H9 (cell line): ENCODE measurements around the gene ERMP1. TPM values are rescaled to one million over a fixed set of nuclear protein-coding genes. Genes with fewer than 3 reads are reported as not detected.

Experiments used
- DNase-seq: peaks from one replicate; pipeline ENCODE4 v3.0.0-alpha.2; 2017
- H2AFZ ChIP-seq: one replicate; pipeline ENCODE4 v1.6.1; 2013; ENCODE audit warnings: mild to moderate bottlenecking, low read length, control low read depth, moderate library complexity
- H2AK5ac ChIP-seq: 2 replicates; pipeline ENCODE4 v1.6.1; 2013; ENCODE audit warnings: low read length, control low read depth, mixed read lengths; ENCODE audit not compliant: insufficient read length
- H2BK120ac ChIP-seq: one replicate; pipeline ENCODE4 v1.6.1; 2013; ENCODE audit warnings: low read depth, mild to moderate bottlenecking, low read length, control low read depth, inconsistent platforms; ENCODE audit not compliant: poor library complexity, severe bottlenecking
- H2BK12ac ChIP-seq: 2 replicates; pipeline ENCODE4 v1.6.1; 2013; ENCODE audit warnings: low read length, control low read depth, mixed read lengths, low read depth; ENCODE audit not compliant: insufficient read length
- H2BK15ac ChIP-seq: 2 replicates; pipeline ENCODE4 v1.6.1; 2013; ENCODE audit warnings: low read depth, low read length, control low read depth
- H2BK20ac ChIP-seq: one replicate; pipeline ENCODE4 v1.6.1; 2013; ENCODE audit warnings: low read depth, mild to moderate bottlenecking, low read length, control low read depth, inconsistent platforms; ENCODE audit not compliant: poor library complexity, severe bottlenecking
- H2BK5ac ChIP-seq: 2 replicates; pipeline ENCODE4 v1.6.1; 2013; ENCODE audit warnings: low read length, control low read depth, mixed read lengths; ENCODE audit not compliant: insufficient read length
- H3K14ac ChIP-seq: 2 replicates; pipeline ENCODE4 v1.6.1; 2013; ENCODE audit warnings: low read length, control low read depth; ENCODE audit not compliant: insufficient read depth
- H3K18ac ChIP-seq: 2 replicates; pipeline ENCODE4 v1.6.1; 2013; ENCODE audit warnings: low read depth, mild to moderate bottlenecking, mixed read lengths, low read length, control low read depth; ENCODE audit not compliant: insufficient read length
- H3K23ac ChIP-seq: 2 replicates; pipeline ENCODE4 v1.6.1; 2013; ENCODE audit warnings: low read length, control low read depth, mixed read lengths, low read depth; ENCODE audit not compliant: insufficient read length
- H3K23me2 ChIP-seq: 2 replicates; pipeline ENCODE4 v1.6.1; 2013; ENCODE audit warnings: low read depth, mild to moderate bottlenecking, mixed read lengths, low read length, control low read depth; ENCODE audit not compliant: insufficient read length, poor library complexity, severe bottlenecking
- H3K27ac ChIP-seq: 2 replicates; pipeline ENCODE4 v1.5.1; 2013; ENCODE audit warnings: low read length, control low read depth, mixed read lengths, low read depth; ENCODE audit not compliant: insufficient read length
- H3K27me3 ChIP-seq: 2 replicates; pipeline ENCODE4 v1.6.1; 2013; ENCODE audit warnings: low read length, control low read depth, inconsistent platforms; ENCODE audit not compliant: insufficient read depth
- H3K4ac ChIP-seq: 2 replicates; pipeline ENCODE4 v1.6.1; 2013; ENCODE audit warnings: low read depth, mild to moderate bottlenecking, control low read depth, inconsistent platforms, low read length, moderate library complexity
- H3K4me1 ChIP-seq: 2 replicates; pipeline ENCODE4 v1.6.1; 2013; ENCODE audit warnings: low read length, control low read depth, inconsistent platforms; ENCODE audit not compliant: insufficient read depth
- H3K4me2 ChIP-seq: 2 replicates; pipeline ENCODE4 v1.6.1; 2013; ENCODE audit warnings: low read length, control low read depth, mixed read lengths; ENCODE audit not compliant: insufficient read length, insufficient read depth
- H3K56ac ChIP-seq: 2 replicates; pipeline ENCODE4 v1.6.1; 2013; ENCODE audit warnings: low read depth, mild to moderate bottlenecking, mixed read lengths, low read length, control low read depth; ENCODE audit not compliant: insufficient read length
- H3K79me1 ChIP-seq: 2 replicates; pipeline ENCODE4 v1.6.1; 2013; ENCODE audit warnings: low read depth, mild to moderate bottlenecking, moderate library complexity, low read length, control low read depth, inconsistent platforms; ENCODE audit not compliant: insufficient read depth, poor library complexity, severe bottlenecking
- H3K79me2 ChIP-seq: 2 replicates; pipeline ENCODE4 v1.6.1; 2013; ENCODE audit warnings: low read length, control low read depth, inconsistent platforms; ENCODE audit not compliant: insufficient read depth
- H3K9ac ChIP-seq: 2 replicates; pipeline ENCODE4 v1.6.1; 2013; ENCODE audit warnings: low read length, control low read depth, mixed read lengths; ENCODE audit not compliant: insufficient read length; ENCODE audit errors: extremely low read depth
- H3K9me3 ChIP-seq: one replicate; pipeline ENCODE4 v1.6.1; 2013; ENCODE audit warnings: low read depth, low read length, inconsistent platforms; ENCODE audit not compliant: control insufficient read depth
- H3T11ph ChIP-seq: one replicate; pipeline ENCODE4 v1.6.1; 2013; ENCODE audit warnings: mild to moderate bottlenecking, low read length, control low read depth, inconsistent platforms
- H4K20me1 ChIP-seq: one replicate; pipeline ENCODE4 v1.6.1; 2013; ENCODE audit not compliant: control insufficient read depth, insufficient read length, insufficient read depth
- H4K5ac ChIP-seq: 2 replicates; pipeline ENCODE4 v1.6.1; 2013; ENCODE audit warnings: low read depth, mild to moderate bottlenecking, mixed read lengths, low read length, control low read depth; ENCODE audit not compliant: insufficient read length
- H4K8ac ChIP-seq: replicated peaks from 2 replicates; pipeline ENCODE4 v1.6.1; 2013; ENCODE audit warnings: low read length, control low read depth, mixed read lengths, low read depth; ENCODE audit not compliant: insufficient read length
- H4K91ac ChIP-seq: 2 replicates; pipeline ENCODE4 v1.6.1; 2013; ENCODE audit warnings: low read depth, mild to moderate bottlenecking, moderate library complexity, mixed read lengths, low read length, control low read depth; ENCODE audit not compliant: insufficient read length
- H3K27ac Mint-ChIP-seq, 3 experiments: 2 replicates in 2 of 3; 3 replicates in 1 of 3; pipeline ENCODE4 v1.8.0; 2020 to 2021; ENCODE audit warnings: mixed read lengths in 3 of 3, mild to moderate bottlenecking in 1 of 3, moderate library complexity in 1 of 3
- H3K27me3 Mint-ChIP-seq: 2 replicates; pipeline ENCODE4 v1.8.0; 2021; ENCODE audit warnings: low read depth, mild to moderate bottlenecking, moderate library complexity, mixed read lengths
- H3K36me3 Mint-ChIP-seq, 3 experiments: 2 replicates in 2 of 3; 3 replicates in 1 of 3; pipeline ENCODE4 v1.8.0; 2020 to 2021; ENCODE audit warnings: low read depth in 3 of 3, mixed read lengths in 3 of 3; ENCODE audit not compliant: insufficient read depth in 1 of 3
- H3K4me1 Mint-ChIP-seq, 2 experiments: 2 replicates each; pipeline ENCODE4 v1.8.0; 2020; ENCODE audit warnings: mixed read lengths in 2 of 2
- H3K4me3 Mint-ChIP-seq, 2 experiments: 2 replicates in 1 of 2; 3 replicates in 1 of 2; pipeline ENCODE4 v1.8.0; 2020 to 2021; ENCODE audit warnings: mild to moderate bottlenecking in 2 of 2, mixed read lengths in 2 of 2, moderate library complexity in 1 of 2
- H3K9me3 Mint-ChIP-seq, 2 experiments: 2 replicates in 1 of 2; 3 replicates in 1 of 2; pipeline ENCODE4 v1.8.0; 2020; ENCODE audit warnings: mild to moderate bottlenecking in 2 of 2, mixed read lengths in 2 of 2, moderate library complexity in 1 of 2
- CTCF ChIP-seq: fragments of 200-600 bp; sonication (generic); conservative IDR thresholded peaks from 3 replicates; pipeline ENCODE4 v1.8.0; 2021; ENCODE audit warnings: antibody characterized with exemption, mild to moderate bottlenecking
- WGBS: extraction: QIAGEN DNeasy Blood & Tissue Kit; methylation state at CpG from one replicate; pipeline ENCODE4 v1.1.7; 2013; ENCODE audit warnings: missing lambda C conversion rate, low lambda C conversion rate, mixed read lengths; ENCODE audit not compliant: insufficient read length; ENCODE audit errors: extremely low coverage; 5-methylcytosine and 5-hydroxymethylcytosine counted together
- total RNA-seq: library from RNA; stranded (reverse); gene quantifications from 2 replicates; pipeline ENCODE4 v1.2.1, GENCODE V29; 2021

ERMP1 gene
- total RNA-seq, 1 experiment from 2014 or later, result 20.2 TPM

GRCh38 chr9:5870020-5870339 lies 37.1 kb upstream of the ERMP1 start:
- Histone ChIP-seq H3K56ac (no peak overlapping the region), H3K27ac (no peak overlapping the region), H3K9me3 (no peaks in the 10 kb centered on the region), H3K18ac (no peak overlapping the region), H3K14ac (no peak overlapping the region), H3K4ac (no peak overlapping the region), H2AK5ac (no peak overlapping the region), H4K8ac (no peak overlapping the region), H2BK12ac (peak overlapping the region; percentile 45), H3T11ph (no peak overlapping the region), H2AFZ (no peak overlapping the region), H3K79me2 (no peaks in the 10 kb centered on the region), H3K23me2 (no peaks in the 10 kb centered on the region), H3K9ac (no peak overlapping the region), H3K23ac (no peak overlapping the region), H3K27me3 (no peaks in the 10 kb centered on the region), H3K4me2 (no peak overlapping the region), H2BK120ac (no peak overlapping the region), H4K5ac (no peak overlapping the region), H4K20me1 (no peaks in the 10 kb centered on the region), H3K4me1 (0 out of 2 replicates have a peak, but pooled peaks cover 4% of the 10 kb centered on the region), H2BK15ac (no peak overlapping the region), H4K91ac (no peak overlapping the region), H3K79me1 (no peaks in the 10 kb centered on the region), H2BK5ac (no peak overlapping the region), H2BK20ac (no peak overlapping the region)
- H3K36me3 Mint-ChIP-seq, result no peaks in the 10 kb centered on the region
- H3K9me3 Mint-ChIP-seq, result no peaks in the 10 kb centered on the region
- H3K27me3 Mint-ChIP-seq, result peaks cover 5% of the 10 kb centered on the region
- H3K4me1 Mint-ChIP-seq, result peaks cover 11 to 18% of the 10 kb centered on the region in 2 experiments
- DNase-seq, result no peak
- no CpG with 5 or more reads among the region's 2 CpGs for WGBS
- H3K4me3 Mint-ChIP-seq, result no peak overlapping the region
- H3K27ac Mint-ChIP-seq, result 0 out of 7 replicates have a peak overlapping the region, but pooled peaks of 1 of the 3 experiments have one; percentile 31
- TF ChIP-seq CTCF, result no peak
